Thyroid gland (tissue), 4 donors: Measurements from ENCODE around the gene DAPL1. TPM values are rescaled to one million over a fixed set of nuclear protein-coding genes. Genes with fewer than 3 reads are reported as not detected.
"Not testable (repeated sequence)": the region's sequence is repeated elsewhere in the genome, so short reads cannot be mapped to it uniquely, and the experiment has no call there.

Source experiments
- DNase-seq, 2 donors: peaks; one replicate each; pipeline ENCODE4 v3.0.0-alpha.2; 2019
- H3K27ac ChIP-seq, 3 donors: fragments of 200-600 bp; sonication (generic); 1 replicate in 2 of 3; 2 replicates in 1 of 3; pipeline ENCODE4 v1.5.1; 2016 to 2019; ENCODE audit warnings: mild to moderate bottlenecking in 1 of 3, moderate library complexity in 1 of 3
- H3K27me3 ChIP-seq: fragments of 200-600 bp; sonication (generic); one replicate; pipeline ENCODE4 v1.5.1; 2019
- H3K36me3 ChIP-seq, 2 donors: fragments of 200-600 bp; sonication (generic); one replicate each; pipeline ENCODE4 v1.5.1; 2016 to 2019
- H3K4me1 ChIP-seq, 2 donors: fragments of 200-600 bp; sonication (generic); one replicate each; pipeline ENCODE4 v1.5.1; 2017 to 2019
- H3K4me3 ChIP-seq, 3 donors: fragments of 200-600 bp; sonication (generic); replicated peaks in 1 of 3; 1 replicate in 2 of 3; 2 replicates in 1 of 3; pipeline ENCODE4 v1.5.1; 2016; ENCODE audit warnings: mild to moderate bottlenecking in 1 of 3
- H3K9me3 ChIP-seq: fragments of 200-600 bp; sonication (generic); one replicate; pipeline ENCODE4 v1.5.1; 2017
- POLR2A ChIP-seq, 2 donors: fragments of 450-650 bp; IDR thresholded peaks; one replicate each; pipeline ENCODE4 v1.6.1; 2017; ENCODE audit warnings: antibody characterized with exemption in 2 of 2, mild to moderate bottlenecking in 2 of 2, moderate library complexity in 1 of 2
- WGBS, 2 donors: methylation state at CpG; one replicate each; pipeline ENCODE4 v1.1.5; 2017; 5-methylcytosine and 5-hydroxymethylcytosine counted together
- intact Hi-C: fragments of 100-400 bp; cut with DNase I; formaldehyde crosslinking; loops from one replicate; pipeline ENCODE4 v1.15.1; 2023
- total RNA-seq, 4 donors: library from RNA; depleted of rRNA; stranded (reverse); fragments of >200 nt; gene quantifications; one replicate each; pipeline ENCODE4 v1.2.3, GENCODE V29; 2016
- TF ChIP-seq, protein P1 (sequence below), 6 experiments: fragments of 200-600 bp in 3 of 6; fragments of 450-650 bp in 3 of 6; sonication (generic) in 3 of 6; IDR thresholded peaks; one replicate each; pipeline ENCODE4 v1.5.1; 2016 to 2019; ENCODE audit warnings: antibody characterized with exemption in 6 of 6, mild to moderate bottlenecking in 2 of 6, inconsistent platforms in 1 of 6, moderate library complexity in 1 of 6

The DAPL1 gene
- total RNA-seq, 4 donors from 2014 or later: 12.3 to 68.9 (median 28.1) TPM

GRCh38 chr2:158845859-158846258 lies 50.7 kb downstream of the DAPL1 start:
- H3K27me3 ChIP-seq: no peaks in the 10 kb centered on the region
- no peak overlapping the region for H3K27ac ChIP-seq
- intact Hi-C loops: no loop called here
- 27 to 45% methylated on average over 3 of the region's 3 CpGs for WGBS, 2 donors
- DNase-seq: no peak
- H3K4me1 ChIP-seq: peaks cover 0 to 22% of the 10 kb centered on the region in 2 donors
- TF ChIP-seq, protein P1, sequence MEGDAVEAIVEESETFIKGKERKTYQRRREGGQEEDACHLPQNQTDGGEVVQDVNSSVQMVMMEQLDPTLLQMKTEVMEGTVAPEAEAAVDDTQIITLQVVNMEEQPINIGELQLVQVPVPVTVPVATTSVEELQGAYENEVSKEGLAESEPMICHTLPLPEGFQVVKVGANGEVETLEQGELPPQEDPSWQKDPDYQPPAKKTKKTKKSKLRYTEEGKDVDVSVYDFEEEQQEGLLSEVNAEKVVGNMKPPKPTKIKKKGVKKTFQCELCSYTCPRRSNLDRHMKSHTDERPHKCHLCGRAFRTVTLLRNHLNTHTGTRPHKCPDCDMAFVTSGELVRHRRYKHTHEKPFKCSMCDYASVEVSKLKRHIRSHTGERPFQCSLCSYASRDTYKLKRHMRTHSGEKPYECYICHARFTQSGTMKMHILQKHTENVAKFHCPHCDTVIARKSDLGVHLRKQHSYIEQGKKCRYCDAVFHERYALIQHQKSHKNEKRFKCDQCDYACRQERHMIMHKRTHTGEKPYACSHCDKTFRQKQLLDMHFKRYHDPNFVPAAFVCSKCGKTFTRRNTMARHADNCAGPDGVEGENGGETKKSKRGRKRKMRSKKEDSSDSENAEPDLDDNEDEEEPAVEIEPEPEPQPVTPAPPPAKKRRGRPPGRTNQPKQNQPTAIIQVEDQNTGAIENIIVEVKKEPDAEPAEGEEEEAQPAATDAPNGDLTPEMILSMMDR (IDR thresholded peaks at IDR 0.05): no peak
- TF ChIP-seq POLR2A (IDR thresholded peaks at IDR 0.05): no peak
- H3K9me3 ChIP-seq: no peaks in the 10 kb centered on the region
- no peak overlapping the region for H3K4me3 ChIP-seq
- H3K36me3 ChIP-seq: no peaks in the 10 kb centered on the region

- DNase-seq, H3K36me3 ChIP-seq, H3K27me3 ChIP-seq, H3K4me3 ChIP-seq, H3K9me3 ChIP-seq, intact Hi-C loops, H3K27ac ChIP-seq: not testable (repeated sequence)
- 70 to 76% methylated on average over 2 of the region's 2 CpGs for WGBS, 2 donors
- H3K4me1 ChIP-seq: peaks cover 0 to 11% of the 10 kb centered on the region in 2 donors
Observed at GRCh38 chr2:158847526-158847925, 52.4 kb downstream of the DAPL1 start.

- H3K36me3 ChIP-seq, H3K4me3 ChIP-seq, H3K27me3 ChIP-seq, H3K27ac ChIP-seq, H3K9me3 ChIP-seq, intact Hi-C loops: not testable (repeated sequence)
- WGBS, 2 donors: 56 to 57% methylated on average over 17 to 19 of the region's 22 CpGs
- TF ChIP-seq, protein P1 (IDR thresholded peaks at IDR 0.05): peak in 4 of 6 experiments; percentile 23 to 54 (median 32)
- DNase-seq: peak; percentile 55 to 60
- peaks cover 0 to 11% of the 10 kb centered on the region in 2 donors for H3K4me1 ChIP-seq
Observed at GRCh38 chr2:158848031-158848970, 53.2 kb downstream of the DAPL1 start.

DNA sequence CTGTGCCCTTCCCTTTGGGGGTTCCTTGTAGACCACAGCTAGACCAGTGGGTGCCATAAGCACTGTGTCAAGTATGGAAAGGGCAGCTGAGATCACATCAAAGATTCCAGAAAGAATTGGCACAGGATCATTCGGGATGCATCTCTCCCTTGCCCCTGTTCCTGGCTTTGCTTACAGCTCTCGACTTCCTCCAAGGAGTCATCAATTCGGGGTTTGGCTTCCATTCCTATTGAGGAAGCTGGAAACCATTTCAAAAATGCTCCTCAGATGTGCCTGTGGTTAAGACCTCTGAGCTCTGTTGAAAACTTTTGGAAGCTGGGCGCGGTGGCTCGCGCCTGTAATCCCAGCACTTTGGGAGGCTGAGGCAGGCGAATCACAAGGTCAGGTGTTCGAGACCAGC lies 65.1 kb downstream of the DAPL1 start:
- intact Hi-C loops, H3K4me1 ChIP-seq, H3K36me3 ChIP-seq, H3K4me3 ChIP-seq, H3K27me3 ChIP-seq, H3K9me3 ChIP-seq, DNase-seq, H3K27ac ChIP-seq: not testable (repeated sequence)
- WGBS, 2 donors: 79 to 80% methylated on average over 6 to 9 of the region's 9 CpGs

DNA sequence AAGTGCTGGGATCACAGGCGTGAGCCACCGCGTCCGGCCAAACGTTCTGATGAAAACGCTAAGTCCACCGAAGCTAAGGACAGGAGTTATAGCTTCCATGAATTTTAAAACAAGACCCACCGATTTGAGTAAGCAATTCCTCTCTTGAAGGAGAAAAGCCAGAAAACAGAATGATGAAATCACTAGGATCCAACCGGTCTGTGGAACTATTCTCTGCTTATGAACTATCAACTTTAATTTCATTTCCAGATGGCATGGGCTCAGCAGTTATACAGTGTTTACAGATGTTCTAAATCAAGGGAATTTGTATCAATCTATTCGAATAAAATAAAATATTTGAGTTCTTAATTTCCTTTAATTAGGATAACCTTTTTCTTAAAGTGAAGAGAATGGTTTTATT lies 66.5 kb downstream of the DAPL1 start:
- H3K4me3 ChIP-seq, H3K27ac ChIP-seq, DNase-seq, intact Hi-C loops, H3K4me1 ChIP-seq, H3K27me3 ChIP-seq, H3K9me3 ChIP-seq, H3K36me3 ChIP-seq: not testable (repeated sequence)
- 90 to 92% methylated on average over 10 of the region's 10 CpGs for WGBS, 2 donors

- H3K4me1 ChIP-seq, intact Hi-C loops, H3K4me3 ChIP-seq, H3K36me3 ChIP-seq, H3K27ac ChIP-seq, DNase-seq, H3K9me3 ChIP-seq, H3K27me3 ChIP-seq: not testable (repeated sequence)
- 93 to 98% methylated on average over 10 of the region's 10 CpGs for WGBS, 2 donors
Observed at GRCh38 chr2:158865469-158865868, 70.4 kb downstream of the DAPL1 start.

Other genes with a start within 250 kb of the DAPL1 start
- gene TANC1, start 173.3 kb downstream of the DAPL1 start, total RNA-seq: 10 to 100 TPM; 51.1 to 93.8 (median 63.6) TPM